Astrocyte (in vitro differentiated cells and primary cell): ENCODE results near the gene ITK.

Experiments
- EZH2 ChIP-seq: IDR thresholded peaks from 2 replicates; pipeline ENCODE4 v1.6.1; 2012; ENCODE audit warnings: mild to moderate bottlenecking, low read length, inconsistent platforms; ENCODE audit not compliant: insufficient read depth
- TF ChIP-seq, protein P1 (sequence below): IDR thresholded peaks from 2 replicates; pipeline ENCODE4 v1.5.1; 2011; ENCODE audit warnings: low read depth, mild to moderate bottlenecking, inconsistent platforms, low read length, moderate library complexity; ENCODE audit not compliant: insufficient read depth

DNA sequence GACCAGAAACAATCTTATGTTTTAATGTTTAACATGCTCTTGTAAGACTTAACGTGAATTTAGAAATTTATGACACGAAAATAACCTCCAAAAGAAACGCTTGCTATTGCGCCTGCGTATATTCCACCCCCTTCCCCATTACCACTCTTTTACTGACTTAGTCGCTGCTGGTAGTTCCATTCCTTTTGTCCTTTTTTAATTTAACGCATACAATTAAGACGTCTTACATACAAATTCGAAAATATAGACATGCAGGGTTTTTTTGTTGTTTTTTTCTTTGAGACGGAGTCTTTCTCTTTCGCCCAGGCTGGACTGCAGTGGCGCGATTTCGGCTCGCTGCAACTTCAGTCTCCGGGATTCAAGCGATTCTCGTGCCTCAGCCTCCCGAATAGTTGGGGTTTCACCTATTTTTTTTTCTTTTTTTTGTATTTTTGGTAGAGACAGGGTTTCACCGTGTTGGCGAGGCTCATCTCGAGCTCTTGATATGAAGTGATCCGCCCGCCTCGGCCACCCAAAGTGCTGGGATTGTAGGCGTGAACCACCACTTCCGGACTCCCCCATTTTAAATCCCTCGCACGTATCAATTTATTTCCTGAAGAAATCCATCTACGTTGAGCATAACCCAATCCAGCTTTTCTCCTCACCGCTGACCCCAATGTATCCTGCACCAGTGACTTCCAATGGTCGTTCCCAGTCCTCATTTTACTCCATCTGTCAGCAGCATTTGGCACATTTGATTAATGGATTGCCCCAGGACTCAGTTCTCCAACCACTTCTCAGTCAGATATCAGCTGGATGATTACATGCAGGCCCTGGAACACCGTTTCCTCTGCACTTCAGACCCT lies 37.3 kb upstream of the ITK start:
- no peak for TF ChIP-seq EZH2
- TF ChIP-seq, protein P1, sequence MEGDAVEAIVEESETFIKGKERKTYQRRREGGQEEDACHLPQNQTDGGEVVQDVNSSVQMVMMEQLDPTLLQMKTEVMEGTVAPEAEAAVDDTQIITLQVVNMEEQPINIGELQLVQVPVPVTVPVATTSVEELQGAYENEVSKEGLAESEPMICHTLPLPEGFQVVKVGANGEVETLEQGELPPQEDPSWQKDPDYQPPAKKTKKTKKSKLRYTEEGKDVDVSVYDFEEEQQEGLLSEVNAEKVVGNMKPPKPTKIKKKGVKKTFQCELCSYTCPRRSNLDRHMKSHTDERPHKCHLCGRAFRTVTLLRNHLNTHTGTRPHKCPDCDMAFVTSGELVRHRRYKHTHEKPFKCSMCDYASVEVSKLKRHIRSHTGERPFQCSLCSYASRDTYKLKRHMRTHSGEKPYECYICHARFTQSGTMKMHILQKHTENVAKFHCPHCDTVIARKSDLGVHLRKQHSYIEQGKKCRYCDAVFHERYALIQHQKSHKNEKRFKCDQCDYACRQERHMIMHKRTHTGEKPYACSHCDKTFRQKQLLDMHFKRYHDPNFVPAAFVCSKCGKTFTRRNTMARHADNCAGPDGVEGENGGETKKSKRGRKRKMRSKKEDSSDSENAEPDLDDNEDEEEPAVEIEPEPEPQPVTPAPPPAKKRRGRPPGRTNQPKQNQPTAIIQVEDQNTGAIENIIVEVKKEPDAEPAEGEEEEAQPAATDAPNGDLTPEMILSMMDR: no peak
